PC-3 (cell line): ENCODE measurements around the gene DCTN5. TPM values are rescaled to one million over a fixed set of nuclear protein-coding genes. Genes with fewer than 3 reads are reported as not detected.
A peak's percentile ranks its signal among the peaks of the same experiment; 100 is the strongest.

Source experiments
- ATAC-seq: fragments of 200-7000 bp; cut with Tn5 transposase; 2 replicates; pipeline ENCODE4 v1.9.1; 2020; ENCODE audit warnings: mild to moderate bottlenecking, moderate library complexity
- BruUV-seq: library from RNA; stranded (reverse); fragments of 400-500 nt; replicated peaks from 2 replicates; lab custom pipeline; 2021; lab: Mats Ljungman, UMichigan
- CTCF ChIA-PET: fragments of 300-600 bp; sonication (Branson Sonifier 250); formaldehyde crosslinking; loops from one replicate; lab custom pipeline; 2022; ENCODE audit warnings: antibody characterized with exemption; lab: Charles Lee
- POLR2A ChIA-PET: fragments of 300-600 bp; sonication (Branson Sonifier 250); formaldehyde crosslinking; loops from one replicate; lab custom pipeline; 2022; ENCODE audit warnings: antibody characterized with exemption; ENCODE audit not compliant: unreplicated experiment; lab: Charles Lee
- DNase-seq: peaks from one replicate; pipeline ENCODE4 v3.0.0-alpha.2; 2015
- H2AFZ ChIP-seq: fragments of 300-600 bp; sonication (generic); 2 replicates; pipeline ENCODE4 v1.6.0; 2016; ENCODE audit warnings: antibody characterized with exemption, low read length
- H3F3A ChIP-seq: fragments of 300-600 bp; sonication (generic); one replicate; pipeline ENCODE4 v1.6.0; 2017; ENCODE audit warnings: antibody characterized with exemption, low read length, control low read depth, mild to moderate bottlenecking; ENCODE audit not compliant: unreplicated experiment
- H3K27ac ChIP-seq: fragments of 300-600 bp; sonication (generic); 2 replicates; pipeline ENCODE4 v1.5.1; 2016; ENCODE audit warnings: mild to moderate bottlenecking, low read length
- H3K27me3 ChIP-seq: fragments of 300-600 bp; sonication (generic); 2 replicates; pipeline ENCODE4 v1.6.1; 2016; ENCODE audit warnings: low read length, mixed read lengths
- H3K36me3 ChIP-seq: fragments of 300-600 bp; sonication (generic); 2 replicates; pipeline ENCODE4 v1.6.1; 2016; ENCODE audit warnings: low read depth, mixed run types, low read length, mixed read lengths
- H3K4me1 ChIP-seq: fragments of 300-600 bp; sonication (generic); 2 replicates; pipeline ENCODE4 v1.5.1; 2016; ENCODE audit warnings: low read length; ENCODE audit not compliant: insufficient read depth
- H3K4me2 ChIP-seq: fragments of 300-600 bp; sonication (generic); 2 replicates; pipeline ENCODE4 v1.6.0; 2016; ENCODE audit warnings: low read length
- H3K4me3 ChIP-seq: fragments of 300-600 bp; sonication (generic); 2 replicates; pipeline ENCODE4 v1.5.1; 2016; ENCODE audit warnings: mild to moderate bottlenecking, low read length, mixed read lengths
- H3K79me2 ChIP-seq: fragments of 300-600 bp; sonication (generic); 2 replicates; pipeline ENCODE4 v1.6.1; 2017; ENCODE audit warnings: low read length, mixed read lengths
- H3K9ac ChIP-seq: fragments of 300-600 bp; sonication (generic); 2 replicates; pipeline ENCODE4 v1.6.0; 2016; ENCODE audit warnings: mild to moderate bottlenecking, low read length
- H3K9me2 ChIP-seq: fragments of 300-600 bp; sonication (generic); replicated peaks from 2 replicates; pipeline ENCODE4 v1.6.1; 2016; ENCODE audit warnings: mixed run types, low read length, mixed read lengths
- H3K9me3 ChIP-seq: fragments of 300-600 bp; sonication (generic); 2 replicates; pipeline ENCODE4 v1.6.1; 2016; ENCODE audit warnings: low read length, mixed read lengths
- H4K20me1 ChIP-seq: fragments of 300-600 bp; sonication (generic); 2 replicates; pipeline ENCODE4 v1.6.1; 2016; ENCODE audit warnings: low read length, mixed read lengths
- EZH2 ChIP-seq: fragments of 300-600 bp; sonication (generic); IDR thresholded peaks from one replicate; pipeline ENCODE4 v1.6.1; 2017; ENCODE audit warnings: antibody characterized with exemption, mild to moderate bottlenecking, low read length; ENCODE audit not compliant: unreplicated experiment
- EZH2phosphoT487 ChIP-seq: fragments of 300-600 bp; sonication (generic); IDR thresholded peaks from 2 replicates; pipeline ENCODE4 v1.6.1; 2018; ENCODE audit warnings: mild to moderate bottlenecking, antibody characterized with exemption, low read length, borderline replicate concordance
- intact Hi-C: fragments of 100-400 bp; cut with micrococcal nuclease; formaldehyde crosslinking; loops from 2 replicates; pipeline ENCODE4 v1.9.0; 2023
- total RNA-seq: library from RNA; depleted of rRNA; stranded (reverse); fragments of >200 nt; gene quantifications from 2 replicates; pipeline ENCODE4 v1.2.3, GENCODE V29; 2014
- TF ChIP-seq, protein P1 (sequence below): fragments of 300-600 bp; sonication (generic); conservative IDR thresholded peaks from 2 replicates; pipeline ENCODE4 v1.5.1; 2017; ENCODE audit warnings: antibody characterized with exemption, low read depth, mild to moderate bottlenecking, low read length

Gene DCTN5
- total RNA-seq, 1 experiment from 2014 or later, result 29.1 TPM

DNA sequence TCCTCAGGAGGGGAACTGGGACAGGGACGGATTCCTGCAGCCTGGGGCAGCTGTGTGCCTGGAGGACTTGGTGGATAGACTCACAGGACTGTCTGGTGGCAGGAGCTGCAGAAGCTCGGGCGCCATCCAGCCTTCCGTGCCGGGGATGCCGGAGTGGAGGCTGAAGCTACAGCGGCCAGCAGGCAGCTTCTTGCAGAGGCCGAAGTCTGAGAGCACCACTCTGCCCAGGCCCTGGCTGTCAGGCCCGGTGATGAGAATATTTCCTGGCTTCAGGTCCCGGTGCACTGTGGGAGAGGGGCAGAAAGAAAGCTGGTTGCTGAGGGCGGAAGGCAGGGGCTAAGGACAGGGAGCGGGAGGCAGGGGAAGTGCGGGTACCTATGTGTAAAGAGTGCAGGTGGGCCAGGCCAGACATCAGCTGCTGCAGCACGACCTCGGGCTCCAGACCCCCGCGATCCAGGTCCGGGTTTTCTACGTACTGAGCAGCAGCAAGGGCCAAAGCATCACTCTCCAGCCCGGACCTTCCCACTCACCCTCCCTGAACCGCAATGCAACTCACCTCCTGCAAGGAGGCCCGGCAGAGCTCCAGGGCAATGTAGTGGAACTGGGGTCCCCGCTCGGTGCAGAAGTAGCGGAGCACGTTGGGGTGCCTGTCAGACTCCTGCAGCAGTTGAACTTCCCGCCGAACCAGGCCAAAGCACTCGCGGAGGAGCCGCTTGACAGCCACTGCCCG, 53.5 kb downstream of the DCTN5 start:
- intact Hi-C loops, result no loop called here
- H4K20me1 ChIP-seq, result no peaks in the 10 kb centered on the region
- no peak overlapping the region for H3K4me3 ChIP-seq
- no peaks in the 10 kb centered on the region for H3K79me2 ChIP-seq
- no peaks in the 10 kb centered on the region for H3K27me3 ChIP-seq
- ChIA-PET CTCF (no interaction called here), POLR2A (no interaction called here)
- TF ChIP-seq EZH2 (no peak), EZH2phosphoT487 (no peak)
- TF ChIP-seq, protein P1, sequence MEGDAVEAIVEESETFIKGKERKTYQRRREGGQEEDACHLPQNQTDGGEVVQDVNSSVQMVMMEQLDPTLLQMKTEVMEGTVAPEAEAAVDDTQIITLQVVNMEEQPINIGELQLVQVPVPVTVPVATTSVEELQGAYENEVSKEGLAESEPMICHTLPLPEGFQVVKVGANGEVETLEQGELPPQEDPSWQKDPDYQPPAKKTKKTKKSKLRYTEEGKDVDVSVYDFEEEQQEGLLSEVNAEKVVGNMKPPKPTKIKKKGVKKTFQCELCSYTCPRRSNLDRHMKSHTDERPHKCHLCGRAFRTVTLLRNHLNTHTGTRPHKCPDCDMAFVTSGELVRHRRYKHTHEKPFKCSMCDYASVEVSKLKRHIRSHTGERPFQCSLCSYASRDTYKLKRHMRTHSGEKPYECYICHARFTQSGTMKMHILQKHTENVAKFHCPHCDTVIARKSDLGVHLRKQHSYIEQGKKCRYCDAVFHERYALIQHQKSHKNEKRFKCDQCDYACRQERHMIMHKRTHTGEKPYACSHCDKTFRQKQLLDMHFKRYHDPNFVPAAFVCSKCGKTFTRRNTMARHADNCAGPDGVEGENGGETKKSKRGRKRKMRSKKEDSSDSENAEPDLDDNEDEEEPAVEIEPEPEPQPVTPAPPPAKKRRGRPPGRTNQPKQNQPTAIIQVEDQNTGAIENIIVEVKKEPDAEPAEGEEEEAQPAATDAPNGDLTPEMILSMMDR, result no peak
- H3K4me2 ChIP-seq, result no peak overlapping the region
- no peak for DNase-seq
- H3K9ac ChIP-seq, result no peak overlapping the region
- H3K4me1 ChIP-seq, result no peaks in the 10 kb centered on the region
- no peaks in the 10 kb centered on the region for H3F3A ChIP-seq
- no peak for ATAC-seq
- H2AFZ ChIP-seq, result no peak overlapping the region
- no peaks in the 10 kb centered on the region; the same call in 1 of the 2 replicates for H3K36me3 ChIP-seq
- BruUV-seq, result no TSS peak
- no peak overlapping the region for H3K27ac ChIP-seq
- no peaks in the 10 kb centered on the region for H3K9me3 ChIP-seq
- H3K9me2 ChIP-seq, result no peaks in the 10 kb centered on the region

DNA sequence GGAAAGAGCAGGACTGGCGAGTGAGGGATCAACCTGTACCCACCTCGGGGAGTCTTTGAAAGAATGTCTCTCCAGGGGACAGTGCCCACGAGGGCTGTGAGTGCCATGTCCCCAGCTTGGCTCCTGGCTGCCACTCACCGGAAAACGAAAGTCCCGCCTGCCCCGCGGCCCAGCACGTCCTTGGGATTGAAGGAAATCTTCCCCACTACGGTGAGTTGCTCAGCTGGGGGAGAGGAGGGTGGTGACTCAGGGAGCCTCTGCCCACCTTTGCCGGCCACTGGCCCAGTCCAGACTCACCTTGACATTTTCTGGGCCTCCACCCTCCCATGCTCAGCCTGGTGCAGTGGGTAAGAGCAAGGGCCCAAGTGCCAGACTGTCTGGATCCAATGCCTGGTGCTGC, 54.5 kb downstream of the DCTN5 start:
- Histone ChIP-seq H3K4me3 (no peak overlapping the region), H3K27ac (no peak overlapping the region), H3K9me3 (no peaks in the 10 kb centered on the region), H3K4me1 (no peaks in the 10 kb centered on the region), H2AFZ (no peak overlapping the region), H3K4me2 (no peak overlapping the region), H3K9me2 (no peaks in the 10 kb centered on the region), H3K79me2 (no peaks in the 10 kb centered on the region), H3K9ac (no peak overlapping the region), H3K27me3 (no peaks in the 10 kb centered on the region), H3F3A (no peaks in the 10 kb centered on the region), H3K36me3 (no peaks in the 10 kb centered on the region), H4K20me1 (no peaks in the 10 kb centered on the region)
- TF ChIP-seq, protein P1, result no peak
- TF ChIP-seq EZH2 (no peak), EZH2phosphoT487 (no peak)
- DNase-seq, result no peak
- CTCF ChIA-PET, result no interaction called here
- no peak for ATAC-seq
- no TSS peak for BruUV-seq
- intact Hi-C loops, result no loop called here
- POLR2A ChIA-PET, result no interaction called here

DNA sequence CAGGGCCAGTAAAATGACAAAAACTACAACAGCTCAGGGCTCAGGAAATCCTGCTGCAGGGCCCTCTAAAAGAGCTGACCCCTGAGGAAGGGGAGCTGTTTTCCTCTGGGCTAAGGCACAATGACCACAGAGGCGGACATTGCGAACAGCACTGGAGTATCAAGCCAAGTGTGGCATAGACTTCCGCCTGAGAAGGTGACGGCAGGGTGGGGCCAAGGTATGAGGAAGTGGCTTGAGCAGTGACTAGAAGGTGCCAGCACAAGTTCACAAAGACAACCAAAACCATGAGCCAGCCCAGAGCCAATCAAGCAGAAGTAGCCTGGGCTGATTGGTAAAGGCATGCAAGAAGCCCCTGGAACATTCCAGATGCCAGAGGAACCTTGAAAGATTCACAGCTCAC, 57.8 kb downstream of the DCTN5 start:
- no peak for ATAC-seq
- no TSS peak for BruUV-seq

More for the DNA sequence above, 57.8 kb downstream of the DCTN5 start:
- intact Hi-C loops, result no loop called here
- Histone ChIP-seq H3K9ac (no peak overlapping the region), H3K9me2 (no peaks in the 10 kb centered on the region), H3K9me3 (no peaks in the 10 kb centered on the region), H3K4me3 (no peak overlapping the region), H3K27ac (no peak overlapping the region), H3K79me2 (no peaks in the 10 kb centered on the region), H3K4me1 (no peaks in the 10 kb centered on the region), H3K36me3 (no peaks in the 10 kb centered on the region), H4K20me1 (no peaks in the 10 kb centered on the region), H2AFZ (no peak overlapping the region), H3K4me2 (no peak overlapping the region), H3F3A (no peaks in the 10 kb centered on the region), H3K27me3 (no peaks in the 10 kb centered on the region)
- no peak for TF ChIP-seq EZH2
- TF ChIP-seq, protein P1, result no peak
- no peak for TF ChIP-seq EZH2phosphoT487
- ChIA-PET POLR2A (no interaction called here), CTCF (no interaction called here)
- peak; percentile 12 for DNase-seq
